B cell (primary cell): Measurements from ENCODE around the gene RAB30. TPM values are rescaled to one million over a fixed set of nuclear protein-coding genes. Genes with fewer than 3 reads are reported as not detected.

ENCODE experiments used
- ATAC-seq: fragments of 200-7000 bp; cut with Tn5 transposase; one replicate; pipeline ENCODE4 v1.10.0; 2021; ENCODE audit warnings: low read depth, mild to moderate bottlenecking, moderate number of reproducible peaks, moderate library complexity
- CTCF ChIA-PET: fragments of 350-600 bp; sonication (Branson Sonifier 250); formaldehyde crosslinking; loops from one replicate; lab custom pipeline; 2021; ENCODE audit warnings: antibody characterized with exemption, inconsistent platforms; lab: Charles Lee
- POLR2A ChIA-PET: fragments of 350-600 bp; sonication (Branson Sonifier 250); formaldehyde crosslinking; loops from one replicate; lab custom pipeline; 2021; ENCODE audit warnings: antibody characterized with exemption; lab: Charles Lee
- DNase-seq: peaks from one replicate; pipeline ENCODE4 v3.0.0; 2013
- H2AFZ ChIP-seq: 2 replicates; pipeline ENCODE4 v1.6.1; 2012; ENCODE audit warnings: mild to moderate bottlenecking, low read depth, low read length; ENCODE audit not compliant: insufficient read depth, poor library complexity, severe bottlenecking
- H3K27ac ChIP-seq, 2 donors: 1 replicate in 1 of 2; 2 replicates in 1 of 2; pipeline ENCODE4 v1.5.1; 2012 to 2013; ENCODE audit warnings: low read length in 2 of 2, mild to moderate bottlenecking in 2 of 2, moderate library complexity in 1 of 2
- H3K27me3 ChIP-seq, 4 experiments: fragments of 200-600 bp in 1 of 4; sonication (generic) in 1 of 4; replicated peaks in 1 of 4; 1 replicate in 2 of 4; 2 replicates in 2 of 4; pipeline versions ENCODE4 v1.6.1 to v1.7.0; 2013 to 2016; ENCODE audit warnings: low read length in 3 of 4, mild to moderate bottlenecking in 2 of 4, mixed read lengths in 1 of 4, moderate library complexity in 1 of 4; ENCODE audit not compliant: insufficient read depth in 4 of 4, control insufficient read depth in 3 of 4; ENCODE audit errors: control extremely low read depth in 1 of 4
- H3K36me3 ChIP-seq, 2 experiments: replicated peaks in 1 of 2; 1 replicate in 1 of 2; 2 replicates in 1 of 2; pipeline versions ENCODE4 v1.6.1 to v1.7.1; 2013; ENCODE audit warnings: low read length in 1 of 2; ENCODE audit not compliant: insufficient read depth in 2 of 2, control insufficient read depth in 1 of 2; ENCODE audit errors: control extremely low read depth in 1 of 2, extremely low read depth in 1 of 2
- H3K4me1 ChIP-seq, 2 donors: fragments of 200-600 bp in 1 of 2; sonication (generic) in 1 of 2; 1 replicate in 1 of 2; 2 replicates in 1 of 2; pipeline versions ENCODE4 v1.5.1 to v1.6.1; 2013 to 2017; ENCODE audit warnings: low read length in 2 of 2; ENCODE audit not compliant: control insufficient read depth in 2 of 2, insufficient read depth in 2 of 2
- H3K4me2 ChIP-seq: replicated peaks from 2 replicates; pipeline ENCODE3; 2012; ENCODE audit warnings: mild to moderate bottlenecking, low read depth, low read length; ENCODE audit not compliant: poor library complexity, severe bottlenecking
- H3K4me3 ChIP-seq, 5 experiments: fragments of 200-600 bp in 1 of 5; sonication (generic) in 1 of 5; 1 replicate in 3 of 5; 2 replicates in 2 of 5; pipeline versions ENCODE4 v1.5.1 to v1.7.0; 2011 to 2016; ENCODE audit warnings: low read length in 4 of 5, mild to moderate bottlenecking in 4 of 5, low read depth in 2 of 5, control low read depth in 1 of 5, moderate library complexity in 1 of 5; ENCODE audit not compliant: insufficient read depth in 1 of 5; ENCODE audit errors: control extremely low read depth in 1 of 5, extremely low read depth in 1 of 5
- H3K79me2 ChIP-seq: fragments of 200-600 bp; sonication (generic); one replicate; pipeline ENCODE4 v1.6.0; 2016; ENCODE audit warnings: low read length; ENCODE audit not compliant: control insufficient read depth, insufficient read depth
- H3K9ac ChIP-seq: fragments of 200-600 bp; sonication (generic); 2 replicates; pipeline ENCODE4 v1.6.1; 2017; ENCODE audit warnings: mild to moderate bottlenecking, low read length, moderate library complexity
- H3K9me3 ChIP-seq, 3 donors: one replicate each; pipeline versions ENCODE4 v1.6.1 to v1.7.1; 2013; ENCODE audit warnings: low read length in 2 of 3; ENCODE audit not compliant: control insufficient read depth in 2 of 3, insufficient read depth in 1 of 3; ENCODE audit errors: control extremely low read depth in 1 of 3
- H4K20me1 ChIP-seq: 2 replicates; pipeline ENCODE4 v1.6.0; 2012; ENCODE audit warnings: mild to moderate bottlenecking, low read length; ENCODE audit not compliant: insufficient read depth, control insufficient read depth, poor library complexity, severe bottlenecking
- H3K27ac Mint-ChIP-seq: one replicate; pipeline ENCODE4 v1.8.0; 2021; ENCODE audit warnings: mixed read lengths
- H3K27me3 Mint-ChIP-seq: one replicate; pipeline ENCODE4 v1.8.0; 2021; ENCODE audit warnings: mixed read lengths
- H3K4me1 Mint-ChIP-seq: one replicate; pipeline ENCODE4 v1.8.0; 2021; ENCODE audit warnings: mixed read lengths
- H3K4me3 Mint-ChIP-seq: one replicate; pipeline ENCODE4 v1.8.0; 2021; ENCODE audit warnings: mixed read lengths
- H3K9me3 Mint-ChIP-seq: one replicate; pipeline ENCODE4 v1.8.0; 2022; ENCODE audit warnings: mixed read lengths; ENCODE audit not compliant: insufficient read depth
- EZH2 ChIP-seq: IDR thresholded peaks from 2 replicates; pipeline ENCODE4 v1.6.1; 2012; ENCODE audit warnings: borderline replicate concordance, low read depth, mild to moderate bottlenecking, moderate library complexity, low read length; ENCODE audit not compliant: insufficient read depth, poor library complexity, severe bottlenecking
- WGBS: methylation state at CpG from one replicate; pipeline ENCODE4 v1.1.5; 2013; ENCODE audit warnings: missing lambda C conversion rate; ENCODE audit not compliant: insufficient coverage; 5-methylcytosine and 5-hydroxymethylcytosine counted together
- intact Hi-C: fragments of 100-400 bp; cut with micrococcal nuclease; formaldehyde crosslinking; loops from one replicate; pipeline ENCODE4 v1.10.0; 2022
- polyA plus RNA-seq: library from polyadenylated mRNA; depleted of rRNA; stranded (reverse); fragments of >200 nt; gene quantifications from 2 replicates; pipeline ENCODE4 v1.2.3, GENCODE V29; 2012
- total RNA-seq, 2 donors: library from RNA; stranded (reverse); fragments of 120-200 nt in 1 of 2; gene quantifications; 1 replicate in 1 of 2; 2 replicates in 1 of 2; pipeline versions ENCODE4 v1.2.3 to v1.2.4, GENCODE V29; 2013 to 2022
- TF ChIP-seq, protein P1 (sequence below): fragments of 200-600 bp; IDR thresholded peaks from one replicate; pipeline ENCODE4 v1.8.0; 2022; ENCODE audit warnings: antibody characterized with exemption, mild to moderate bottlenecking

The RAB30 gene
- total and polyA plus RNA-seq, 2 donors (not counting 1 experiment from before 2014, with no cell fraction given) = 26.6 to 214 TPM

DNA sequence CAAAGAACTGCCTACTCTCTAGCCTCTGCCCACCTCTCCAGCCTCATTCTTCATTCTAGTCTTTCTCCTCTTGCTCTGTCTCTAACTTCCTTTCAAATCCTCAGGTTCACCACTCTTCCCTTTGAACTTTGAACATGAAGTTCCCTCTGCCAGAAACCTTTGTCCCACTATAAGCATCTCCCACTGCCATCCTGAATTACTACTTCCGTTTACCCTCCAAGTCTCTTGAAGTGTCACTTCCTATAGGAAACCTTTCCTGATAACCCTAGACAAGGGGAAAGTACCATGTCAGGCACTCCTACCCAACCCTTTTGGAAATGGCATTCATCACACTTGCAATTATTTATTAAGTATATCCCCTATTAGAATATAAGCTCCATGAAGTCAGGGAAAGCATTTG lies 3.1 kb downstream of the RAB30 start:
- ChIA-PET CTCF (interaction anchor here (0.6 to 0.9 kb wide), 2 partner anchors 37 to 87 kb away, joined by 3 to 4 read pairs; no protein-coding TSS in a partner anchor), POLR2A (interaction anchor here (0.9 kb wide), 1 partner anchor 67 kb away, joined by 5 read pairs; no protein-coding TSS in a partner anchor)
- WGBS = 67% methylated on average over 1 of the region's 1 CpG
- Mint-ChIP-seq H3K4me3 (no peak overlapping the region), H3K9me3 (no peaks in the 10 kb centered on the region), H3K27me3 (no peaks in the 10 kb centered on the region), H3K4me1 (peaks cover 65% of the 10 kb centered on the region), H3K27ac (peak overlapping the region; percentile 70)
- peak overlapping the region; percentile 8 to 94 for H3K27ac ChIP-seq
- H3K4me2 ChIP-seq = peak overlapping the region; percentile 77
- H3K4me1 ChIP-seq = peaks cover 69 to 70% of the 10 kb centered on the region in 2 donors
- peak overlapping the region; percentile 97 for H3K9ac ChIP-seq
- H3K36me3 ChIP-seq = peaks cover 2 to 12% of the 10 kb centered on the region in 2 experiments
- peaks cover 11% of the 10 kb centered on the region for H4K20me1 ChIP-seq
- DNase-seq (no peak), ATAC-seq (no peak)
- no peak for TF ChIP-seq EZH2
- TF ChIP-seq, protein P1, sequence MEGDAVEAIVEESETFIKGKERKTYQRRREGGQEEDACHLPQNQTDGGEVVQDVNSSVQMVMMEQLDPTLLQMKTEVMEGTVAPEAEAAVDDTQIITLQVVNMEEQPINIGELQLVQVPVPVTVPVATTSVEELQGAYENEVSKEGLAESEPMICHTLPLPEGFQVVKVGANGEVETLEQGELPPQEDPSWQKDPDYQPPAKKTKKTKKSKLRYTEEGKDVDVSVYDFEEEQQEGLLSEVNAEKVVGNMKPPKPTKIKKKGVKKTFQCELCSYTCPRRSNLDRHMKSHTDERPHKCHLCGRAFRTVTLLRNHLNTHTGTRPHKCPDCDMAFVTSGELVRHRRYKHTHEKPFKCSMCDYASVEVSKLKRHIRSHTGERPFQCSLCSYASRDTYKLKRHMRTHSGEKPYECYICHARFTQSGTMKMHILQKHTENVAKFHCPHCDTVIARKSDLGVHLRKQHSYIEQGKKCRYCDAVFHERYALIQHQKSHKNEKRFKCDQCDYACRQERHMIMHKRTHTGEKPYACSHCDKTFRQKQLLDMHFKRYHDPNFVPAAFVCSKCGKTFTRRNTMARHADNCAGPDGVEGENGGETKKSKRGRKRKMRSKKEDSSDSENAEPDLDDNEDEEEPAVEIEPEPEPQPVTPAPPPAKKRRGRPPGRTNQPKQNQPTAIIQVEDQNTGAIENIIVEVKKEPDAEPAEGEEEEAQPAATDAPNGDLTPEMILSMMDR = no peak
- no peak overlapping the region for H2AFZ ChIP-seq
- peaks cover 94% of the 10 kb centered on the region for H3K79me2 ChIP-seq
- no peaks in the 10 kb centered on the region for H3K27me3 ChIP-seq
- intact Hi-C loops = no loop called here
- peak overlapping the region in 4 of 5 experiments; percentile 74 to 100 (median 89) for H3K4me3 ChIP-seq
- peaks cover 0 to 3% (median 0%) of the 10 kb centered on the region in 3 donors for H3K9me3 ChIP-seq

DNA sequence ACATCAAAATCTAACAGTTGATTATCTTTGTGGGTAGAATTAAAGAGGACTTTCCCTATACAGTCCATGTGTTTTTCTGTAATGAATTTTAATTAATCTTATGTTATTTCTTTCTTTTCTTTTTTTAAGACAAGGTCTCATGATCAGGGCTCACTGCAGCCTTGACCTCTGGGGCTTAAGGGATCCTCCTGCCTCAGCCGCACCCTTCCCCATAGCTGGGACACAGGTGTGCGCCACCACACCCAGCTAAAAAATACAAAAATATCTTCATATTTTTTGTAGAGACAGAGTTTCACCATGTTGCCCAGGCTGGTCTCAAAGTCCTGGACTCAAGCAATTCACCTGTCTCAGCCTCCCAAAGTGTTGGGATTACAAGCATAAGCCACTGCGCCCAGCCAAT lies 7.7 kb downstream of the RAB30 start:
- Histone ChIP-seq H3K9ac (peak overlapping the region; percentile 44), H3K4me1 (peaks cover 92 to 96% of the 10 kb centered on the region in 2 donors), H3K4me2 (peak overlapping the region; percentile 70), H3K9me3 (peaks cover 0 to 17% (median 10%) of the 10 kb centered on the region in 3 donors), H3K79me2 (peaks cover 77% of the 10 kb centered on the region), H4K20me1 (peaks cover 4% of the 10 kb centered on the region), H3K4me3 (peak overlapping the region; percentile 35 to 53 (median 46)), H3K27ac (peak overlapping the region; percentile 86 to 94), H3K36me3 (peaks cover 2 to 25% of the 10 kb centered on the region in 2 experiments), H3K27me3 (no peaks in the 10 kb centered on the region), H2AFZ (no peak overlapping the region)
- CTCF ChIA-PET = interaction anchor here (0.9 to 3.4 kb wide), 7 partner anchors 8 to 162 kb away, joined by 3 to 17 read pairs (median 4); partner anchors contain the start of genes DDIAS, PCF11 and RAB30
- Mint-ChIP-seq H3K9me3 (no peaks in the 10 kb centered on the region), H3K27me3 (no peaks in the 10 kb centered on the region), H3K4me3 (peak overlapping the region; percentile 89), H3K4me1 (peaks cover 87% of the 10 kb centered on the region), H3K27ac (peak overlapping the region; percentile 98)
- intact Hi-C loops = no loop called here
- no CpG with 5 or more reads among the region's 3 CpGs for WGBS
- POLR2A ChIA-PET = interaction anchor here (1.3 to 3.7 kb wide), 5 partner anchors 7 to 168 kb away, joined by 3 to 42 read pairs (median 6); partner anchors contain the start of gene RAB30
- ATAC-seq (no peak), DNase-seq (no peak)
- TF ChIP-seq, protein P1 = no peak
- no peak for TF ChIP-seq EZH2
